SK-N-SH (cell line): Measurements from ENCODE around the gene TEX54. TPM values are rescaled to one million over a fixed set of nuclear protein-coding genes. Genes with fewer than 3 reads are reported as not detected.

Experiments used
- CTCF ChIA-PET: fragments of 300-600, 350-600 bp; formaldehyde crosslinking; extraction: SDS; loops from one replicate; lab custom pipeline; 2021; lab: Yijun Ruan, JAX
- POLR2A ChIA-PET: fragments of 350-600 bp; sonication (Branson Sonifier 250); formaldehyde crosslinking; extraction: SDS; loops from one replicate; lab custom pipeline; 2020; ENCODE audit warnings: antibody characterized with exemption, inconsistent platforms; lab: Yijun Ruan, JAX
- DNase-seq: peaks from one replicate; pipeline ENCODE4 v3.0.0; 2012
- H2AFZ ChIP-seq: fragments of 200-600 bp; sonication (generic); 2 replicates; pipeline ENCODE4 v1.8.1; 2016; ENCODE audit warnings: antibody characterized with exemption, mild to moderate bottlenecking, low read depth
- H3F3A ChIP-seq: fragments of 200-600 bp; sonication (generic); replicated peaks from 2 replicates; pipeline ENCODE3; 2016; ENCODE audit warnings: antibody characterized with exemption, mild to moderate bottlenecking; ENCODE audit not compliant: insufficient read depth
- H3K27ac ChIP-seq, 2 experiments: fragments of 200-500 bp in 1 of 2; fragments of 200-600 bp in 1 of 2; sonication (Bioruptor generic) in 1 of 2; sonication (generic), shearing (Covaris generic) in 1 of 2; 2 replicates each; pipeline versions ENCODE4 v1.5.1 to v1.6.1; 2014 to 2016; ENCODE audit warnings: low read depth in 2 of 2, inconsistent platforms in 1 of 2, low read length in 1 of 2, mild to moderate bottlenecking in 1 of 2, mixed read lengths in 1 of 2
- H3K27me3 ChIP-seq: fragments of 200-600 bp; sonication (generic), shearing (Covaris generic); 2 replicates; pipeline ENCODE4 v1.6.1; 2016; ENCODE audit warnings: mixed run types; ENCODE audit not compliant: insufficient read depth
- H3K36me3 ChIP-seq, 2 experiments: fragments of 200-500 bp in 1 of 2; fragments of 200-600 bp in 1 of 2; sonication (Bioruptor generic) in 1 of 2; sonication (generic) in 1 of 2; replicated peaks in 1 of 2; 2 replicates each; pipeline versions ENCODE3 to v1.5.1; 2014 to 2016; ENCODE audit warnings: low read length in 1 of 2, mild to moderate bottlenecking in 1 of 2; ENCODE audit not compliant: insufficient read depth in 2 of 2, control insufficient read depth in 1 of 2
- H3K4me1 ChIP-seq, 2 experiments: fragments of 200-500 bp in 1 of 2; fragments of 200-600 bp in 1 of 2; sonication (Bioruptor generic) in 1 of 2; sonication (generic), shearing (Covaris generic) in 1 of 2; 2 replicates each; pipeline versions ENCODE4 v1.5.1 to v1.6.1; 2014 to 2016; ENCODE audit warnings: low read depth in 1 of 2, low read length in 1 of 2, mixed run types in 1 of 2; ENCODE audit not compliant: insufficient read depth in 2 of 2, control insufficient read depth in 1 of 2
- H3K4me2 ChIP-seq: fragments of 200-600 bp; sonication (generic), shearing (Covaris generic); 2 replicates; pipeline ENCODE4 v1.6.1; 2017; ENCODE audit warnings: mixed run types
- H3K4me3 ChIP-seq, 2 experiments: fragments of 200-500 bp in 1 of 2; fragments of 200-600 bp in 1 of 2; sonication (Bioruptor generic) in 1 of 2; sonication (generic), shearing (Covaris generic) in 1 of 2; 2 replicates each; pipeline versions ENCODE4 v1.5.1 to v1.8.1; 2014 to 2016; ENCODE audit warnings: low read depth in 2 of 2, inconsistent platforms in 1 of 2, low read length in 1 of 2, mild to moderate bottlenecking in 1 of 2, mixed read lengths in 1 of 2, moderate library complexity in 1 of 2
- H3K79me2 ChIP-seq: fragments of 200-600 bp; sonication (generic); 2 replicates; pipeline ENCODE4 v1.8.1; 2017; ENCODE audit warnings: mild to moderate bottlenecking; ENCODE audit not compliant: insufficient read depth
- H3K9ac ChIP-seq: fragments of 200-600 bp; sonication (generic); 2 replicates; pipeline ENCODE4 v1.6.1; 2017; ENCODE audit warnings: mixed run types
- H3K9me2 ChIP-seq: fragments of 200-600 bp; sonication (generic); 2 replicates; pipeline ENCODE4 v1.6.1; 2017; ENCODE audit warnings: mixed run types
- H3K9me3 ChIP-seq: fragments of 200-600 bp; sonication (generic); 2 replicates; pipeline ENCODE4 v1.6.1; 2017; ENCODE audit warnings: mixed run types, mild to moderate bottlenecking, moderate library complexity
- H4K20me1 ChIP-seq: fragments of 200-600 bp; sonication (generic); 2 replicates; pipeline ENCODE4 v1.6.1; 2017; ENCODE audit warnings: mild to moderate bottlenecking, mixed run types; ENCODE audit not compliant: insufficient read depth
- ELF1 ChIP-seq: IDR thresholded peaks from 2 replicates; pipeline ENCODE4 v1.4.0; 2012
- EZH2phosphoT487 ChIP-seq: fragments of 200-600 bp; sonication (generic); IDR thresholded peaks from 2 replicates; pipeline ENCODE4 v1.6.1; 2017; ENCODE audit warnings: low read depth, mixed run types, mild to moderate bottlenecking, antibody characterized with exemption, moderate library complexity, borderline replicate concordance
- GABPA ChIP-seq: IDR thresholded peaks from 2 replicates; pipeline ENCODE4 v1.4.0; 2012; ENCODE audit warnings: low read depth, mild to moderate bottlenecking
- MEF2A ChIP-seq: IDR thresholded peaks from 2 replicates; pipeline ENCODE4 v1.4.0; 2012; ENCODE audit warnings: low read depth, borderline replicate concordance
- NRF1 ChIP-seq: IDR thresholded peaks from 2 replicates; pipeline ENCODE4 v1.6.1; 2012; ENCODE audit warnings: low read depth, mild to moderate bottlenecking, low read length
- POLR2AphosphoS5 ChIP-seq: IDR thresholded peaks from 2 replicates; pipeline ENCODE4 v1.6.1; 2012; ENCODE audit warnings: low read depth, low read length
- RAD21 ChIP-seq: IDR thresholded peaks from 2 replicates; pipeline ENCODE4 v1.6.1; 2012; ENCODE audit warnings: mild to moderate bottlenecking, low read length
- RCOR1 ChIP-seq: fragments of 150-350 bp; IDR thresholded peaks from 2 replicates; pipeline ENCODE4 v1.6.1; 2017; ENCODE audit warnings: antibody characterized with exemption, low read length
- REST ChIP-seq: IDR thresholded peaks from 2 replicates; pipeline ENCODE4 v1.6.1; 2012; ENCODE audit warnings: mild to moderate bottlenecking, low read depth, low read length, moderate library complexity
- RXRA ChIP-seq: IDR thresholded peaks from 2 replicates; pipeline ENCODE4 v1.4.0; 2012; ENCODE audit warnings: low read depth, mild to moderate bottlenecking, borderline replicate concordance
- SIN3A ChIP-seq: IDR thresholded peaks from 2 replicates; pipeline ENCODE4 v1.6.1; 2012; ENCODE audit warnings: low read depth, mild to moderate bottlenecking, low read length, moderate library complexity, borderline replicate concordance
- TCF12 ChIP-seq: IDR thresholded peaks from 2 replicates; pipeline ENCODE4 v1.4.0; 2012
- YY1 ChIP-seq: IDR thresholded peaks from 2 replicates; pipeline ENCODE4 v1.4.0; 2012; ENCODE audit warnings: low read depth, mild to moderate bottlenecking
- WGBS: methylation state at CpG from one replicate; pipeline ENCODE4 v1.1.6; 2017; ENCODE audit warnings: low lambda C conversion rate; 5-methylcytosine and 5-hydroxymethylcytosine counted together
- polyA plus RNA-seq, 3 experiments: library from polyadenylated mRNA; depleted of rRNA; stranded (reverse); fragments of >200 nt; gene quantifications; 2 replicates each; pipeline ENCODE4 v1.2.3, GENCODE V29; 2012
- TF ChIP-seq, protein P1 (sequence below): fragments of 150-350 bp; IDR thresholded peaks from 2 replicates; pipeline ENCODE4 v1.6.1; 2016; ENCODE audit warnings: mild to moderate bottlenecking, low read depth, low read length
- TF ChIP-seq, protein P2 (sequence below): IDR thresholded peaks from 2 replicates; pipeline ENCODE4 v1.4.0; 2012; ENCODE audit warnings: low read depth, borderline replicate concordance
- TF ChIP-seq, protein P3 (sequence below): IDR thresholded peaks from 2 replicates; pipeline ENCODE4 v1.4.0; 2012; ENCODE audit warnings: low read depth, borderline replicate concordance
- TF ChIP-seq, protein P4 (sequence below): IDR thresholded peaks from 2 replicates; pipeline ENCODE4; 2012

Gene TEX54
- polyA plus RNA-seq, 1 of the 3 experiments (the other 2 are of a cell fraction), result not detected

DNA sequence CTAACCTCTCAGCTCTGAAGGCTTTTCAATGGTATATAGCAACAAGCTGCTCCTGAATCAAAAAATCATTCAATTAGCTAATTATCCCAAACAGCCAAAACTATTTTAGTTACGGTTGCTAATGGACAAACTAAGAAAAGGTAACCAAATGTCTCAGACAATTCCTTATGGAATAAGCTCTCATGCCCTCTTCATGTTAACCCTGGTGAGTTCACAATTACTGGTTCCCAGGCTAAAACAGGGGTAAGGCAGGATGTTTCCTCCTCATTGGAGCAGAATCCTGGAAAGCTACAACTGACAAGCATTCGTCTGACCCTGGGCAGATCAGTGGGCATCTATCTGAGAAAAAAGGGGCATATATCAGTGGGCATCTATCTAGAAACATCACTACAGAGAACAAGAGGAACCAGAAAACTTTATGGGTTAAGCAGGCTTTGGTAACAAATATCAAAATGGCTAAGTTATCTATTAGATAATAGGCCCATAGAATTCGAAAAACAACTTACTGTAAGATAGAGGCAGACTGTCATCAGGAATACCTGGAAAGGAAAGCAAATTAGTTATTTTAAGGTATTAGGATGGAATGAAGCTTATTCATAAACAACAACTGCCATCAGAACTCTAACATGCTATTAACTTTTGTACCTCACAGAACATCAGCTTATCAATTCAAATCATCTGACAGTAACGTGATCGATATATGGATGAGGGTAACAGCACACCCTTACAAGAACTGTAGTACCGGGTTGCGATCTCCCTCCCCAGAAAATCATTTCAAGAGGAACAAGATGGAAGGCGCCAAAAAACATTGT is 21.6 kb upstream of the TEX54 start:
- ChIA-PET POLR2A (interaction anchor here (0.6 to 9.4 kb wide), 11 partner anchors 10 to 127 kb away, joined by 3 to 146 read pairs (median 15); partner anchors contain the start of genes HNRNPUL2, NXF1, SLC3A2 and STX5), CTCF (interaction anchor here (0.7 to 5.2 kb wide), 7 partner anchors 9 to 68 kb away, joined by 3 to 46 read pairs (median 4); partner anchors contain the start of genes SLC3A2, TMEM179B and WDR74)
- no peaks in the 10 kb centered on the region for H3K27me3 ChIP-seq
- no peak overlapping the region for H2AFZ ChIP-seq
- H3K79me2 ChIP-seq, result peaks cover 53% of the 10 kb centered on the region
- H3K9me3 ChIP-seq, result no peaks in the 10 kb centered on the region
- H3K9me2 ChIP-seq, result no peaks in the 10 kb centered on the region
- peaks cover 34 to 38% of the 10 kb centered on the region in 2 experiments for H3K36me3 ChIP-seq
- H3K4me1 ChIP-seq, result peaks cover 14 to 16% of the 10 kb centered on the region in 2 experiments; a peak in 3 of 4 replicates
- H3K4me3 ChIP-seq, result peak overlapping the region; percentile 90 to 94
- H3K27ac ChIP-seq, result peak overlapping the region; percentile 58 to 93; a peak in 2 of 4 replicates
- no peak for DNase-seq
- peaks cover 39% of the 10 kb centered on the region for H4K20me1 ChIP-seq
- H3F3A ChIP-seq, result peaks cover 53% of the 10 kb centered on the region
- H3K4me2 ChIP-seq, result peak overlapping the region; percentile 84
- TF ChIP-seq TCF12, result no peak
- no peak for TF ChIP-seq GABPA
- TF ChIP-seq, protein P1, sequence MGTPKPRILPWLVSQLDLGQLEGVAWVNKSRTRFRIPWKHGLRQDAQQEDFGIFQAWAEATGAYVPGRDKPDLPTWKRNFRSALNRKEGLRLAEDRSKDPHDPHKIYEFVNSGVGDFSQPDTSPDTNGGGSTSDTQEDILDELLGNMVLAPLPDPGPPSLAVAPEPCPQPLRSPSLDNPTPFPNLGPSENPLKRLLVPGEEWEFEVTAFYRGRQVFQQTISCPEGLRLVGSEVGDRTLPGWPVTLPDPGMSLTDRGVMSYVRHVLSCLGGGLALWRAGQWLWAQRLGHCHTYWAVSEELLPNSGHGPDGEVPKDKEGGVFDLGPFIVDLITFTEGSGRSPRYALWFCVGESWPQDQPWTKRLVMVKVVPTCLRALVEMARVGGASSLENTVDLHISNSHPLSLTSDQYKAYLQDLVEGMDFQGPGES, result no peak
- TF ChIP-seq RAD21, result no peak
- TF ChIP-seq, protein P2, sequence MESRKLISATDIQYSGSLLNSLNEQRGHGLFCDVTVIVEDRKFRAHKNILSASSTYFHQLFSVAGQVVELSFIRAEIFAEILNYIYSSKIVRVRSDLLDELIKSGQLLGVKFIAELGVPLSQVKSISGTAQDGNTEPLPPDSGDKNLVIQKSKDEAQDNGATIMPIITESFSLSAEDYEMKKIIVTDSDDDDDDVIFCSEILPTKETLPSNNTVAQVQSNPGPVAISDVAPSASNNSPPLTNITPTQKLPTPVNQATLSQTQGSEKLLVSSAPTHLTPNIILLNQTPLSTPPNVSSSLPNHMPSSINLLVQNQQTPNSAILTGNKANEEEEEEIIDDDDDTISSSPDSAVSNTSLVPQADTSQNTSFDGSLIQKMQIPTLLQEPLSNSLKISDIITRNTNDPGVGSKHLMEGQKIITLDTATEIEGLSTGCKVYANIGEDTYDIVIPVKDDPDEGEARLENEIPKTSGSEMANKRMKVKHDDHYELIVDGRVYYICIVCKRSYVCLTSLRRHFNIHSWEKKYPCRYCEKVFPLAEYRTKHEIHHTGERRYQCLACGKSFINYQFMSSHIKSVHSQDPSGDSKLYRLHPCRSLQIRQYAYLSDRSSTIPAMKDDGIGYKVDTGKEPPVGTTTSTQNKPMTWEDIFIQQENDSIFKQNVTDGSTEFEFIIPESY, result no peak
- TF ChIP-seq RXRA, result no peak
- TF ChIP-seq, protein P3, sequence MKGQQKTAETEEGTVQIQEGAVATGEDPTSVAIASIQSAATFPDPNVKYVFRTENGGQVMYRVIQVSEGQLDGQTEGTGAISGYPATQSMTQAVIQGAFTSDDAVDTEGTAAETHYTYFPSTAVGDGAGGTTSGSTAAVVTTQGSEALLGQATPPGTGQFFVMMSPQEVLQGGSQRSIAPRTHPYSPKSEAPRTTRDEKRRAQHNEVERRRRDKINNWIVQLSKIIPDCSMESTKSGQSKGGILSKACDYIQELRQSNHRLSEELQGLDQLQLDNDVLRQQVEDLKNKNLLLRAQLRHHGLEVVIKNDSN, result no peak
- TF ChIP-seq ELF1, result no peak
- no peak for TF ChIP-seq REST
- no peak for TF ChIP-seq YY1
- no peak; the same call in 1 of the 2 replicates for TF ChIP-seq POLR2AphosphoS5
- TF ChIP-seq, protein P4, sequence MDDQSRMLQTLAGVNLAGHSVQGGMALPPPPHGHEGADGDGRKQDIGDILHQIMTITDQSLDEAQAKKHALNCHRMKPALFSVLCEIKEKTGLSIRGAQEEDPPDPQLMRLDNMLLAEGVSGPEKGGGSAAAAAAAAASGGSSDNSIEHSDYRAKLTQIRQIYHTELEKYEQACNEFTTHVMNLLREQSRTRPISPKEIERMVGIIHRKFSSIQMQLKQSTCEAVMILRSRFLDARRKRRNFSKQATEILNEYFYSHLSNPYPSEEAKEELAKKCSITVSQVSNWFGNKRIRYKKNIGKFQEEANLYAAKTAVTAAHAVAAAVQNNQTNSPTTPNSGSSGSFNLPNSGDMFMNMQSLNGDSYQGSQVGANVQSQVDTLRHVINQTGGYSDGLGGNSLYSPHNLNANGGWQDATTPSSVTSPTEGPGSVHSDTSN, result no peak
- no peak for TF ChIP-seq NRF1
- no peak for TF ChIP-seq MEF2A
- TF ChIP-seq SIN3A, result no peak
- TF ChIP-seq EZH2phosphoT487, result no peak
- TF ChIP-seq RCOR1, result no peak
- WGBS, result 4% methylated on average over 8 of the region's 8 CpGs
- H3K9ac ChIP-seq, result peak overlapping the region; percentile 92
